Activated CD4-positive, CD25-positive, alpha-beta regulatory T cell treated with anti-CD3 and anti-CD28 coated beads, Interleukin-2, amount 50 U/mL, for 72 hours (primary cell): ENCODE results near the gene SARDH.
"Not testable (repeated sequence)": the region's sequence is repeated elsewhere in the genome, so short reads cannot be mapped to it uniquely, and the experiment has no call there.

Experiments
- DNase-seq: peaks from one replicate; pipeline ENCODE4 v3.0.0; 2021

Gene SARDH

DNA sequence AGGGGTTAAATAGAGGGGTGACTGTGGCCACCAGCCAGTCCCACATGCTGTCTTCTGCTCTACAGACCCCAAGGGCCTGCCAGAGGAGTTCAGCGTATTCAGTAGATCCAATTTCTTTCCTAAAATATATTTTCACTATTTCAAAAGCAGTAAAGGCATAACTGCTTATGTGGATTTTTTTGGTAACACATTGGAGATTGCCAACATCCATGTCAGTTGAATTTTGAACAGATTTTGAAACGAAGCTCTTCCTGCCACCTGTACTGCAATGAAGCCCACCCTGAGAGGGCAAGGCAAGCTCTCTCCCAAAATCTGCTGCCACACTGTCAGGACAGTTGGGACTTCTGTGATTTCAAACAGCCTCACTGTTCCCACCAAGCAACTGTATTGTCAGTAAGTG lies 37.1 kb upstream of the SARDH start:
- DNase-seq = no peak

GRCh38 chr9:133774799-133775198 lies 36.6 kb upstream of the SARDH start:
- DNase-seq = peak; percentile 12

- DNase-seq = peak; percentile 22
Measured at GRCh38 chr9:133773889-133774655, 35.9 kb upstream of the SARDH start.

DNA sequence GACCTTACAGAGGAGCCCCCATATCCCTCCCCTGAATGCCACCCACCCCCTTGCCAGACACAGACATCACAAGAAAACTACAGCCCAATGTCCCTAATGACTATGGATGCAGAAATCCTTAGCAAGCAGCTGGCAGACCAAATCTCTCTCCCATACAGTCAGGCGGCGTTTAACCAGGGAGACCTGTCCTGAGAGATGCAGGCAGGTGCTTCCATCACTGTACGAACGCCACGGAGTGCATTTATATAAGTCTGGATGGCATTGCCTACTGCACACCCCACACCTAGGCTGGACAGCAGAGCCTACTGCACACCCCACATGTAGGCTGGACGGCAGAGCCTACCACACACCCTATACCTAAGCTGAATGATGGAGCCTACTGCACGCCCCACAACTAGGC lies 34.4 kb upstream of the SARDH start:
- DNase-seq = peak; percentile 21

GRCh38 chr9:133771486-133772482 lies 33.6 kb upstream of the SARDH start:
- peak; percentile 23 for DNase-seq

DNA sequence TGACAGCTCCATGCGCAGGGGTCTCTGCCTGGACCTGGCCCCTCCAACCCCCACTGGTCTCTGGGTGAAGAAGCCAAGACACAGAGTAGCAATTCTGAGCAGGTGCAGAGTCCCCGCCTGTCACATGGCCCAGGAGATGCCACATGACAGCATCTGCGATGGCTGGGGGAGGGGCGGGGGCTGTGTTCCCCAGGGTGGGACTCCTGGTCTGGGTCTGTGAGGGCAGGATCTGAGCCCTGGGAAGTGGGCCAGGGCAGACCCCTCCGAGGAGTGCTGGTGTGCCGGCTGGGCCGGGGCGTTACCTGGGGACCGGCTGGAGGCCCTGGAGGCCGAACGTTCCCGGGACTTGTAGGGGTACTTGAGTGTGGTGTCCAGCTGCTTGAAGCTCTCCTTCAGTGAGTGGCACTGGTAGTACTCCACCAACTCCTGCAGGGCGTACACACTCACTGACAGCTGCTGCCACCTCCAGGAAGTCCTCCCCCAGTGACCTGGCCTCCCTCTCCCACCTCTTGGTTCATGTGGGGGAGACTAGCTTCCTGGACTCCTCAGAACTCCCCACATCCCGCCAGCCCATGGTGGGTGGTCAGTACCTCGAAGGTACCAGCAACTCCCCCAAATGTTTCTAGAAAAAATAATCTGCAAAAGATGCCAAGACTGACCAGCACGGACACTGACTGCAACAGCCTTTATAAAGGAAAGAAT lies 32.1 kb upstream of the SARDH start:
- peak; percentile 25 for DNase-seq

- peak; percentile 8 for DNase-seq
Measured at GRCh38 chr9:133769511-133770075, 31.4 kb upstream of the SARDH start.

- DNase-seq = peak; percentile 15
Measured at GRCh38 chr9:133768859-133769510, 30.8 kb upstream of the SARDH start.

DNA sequence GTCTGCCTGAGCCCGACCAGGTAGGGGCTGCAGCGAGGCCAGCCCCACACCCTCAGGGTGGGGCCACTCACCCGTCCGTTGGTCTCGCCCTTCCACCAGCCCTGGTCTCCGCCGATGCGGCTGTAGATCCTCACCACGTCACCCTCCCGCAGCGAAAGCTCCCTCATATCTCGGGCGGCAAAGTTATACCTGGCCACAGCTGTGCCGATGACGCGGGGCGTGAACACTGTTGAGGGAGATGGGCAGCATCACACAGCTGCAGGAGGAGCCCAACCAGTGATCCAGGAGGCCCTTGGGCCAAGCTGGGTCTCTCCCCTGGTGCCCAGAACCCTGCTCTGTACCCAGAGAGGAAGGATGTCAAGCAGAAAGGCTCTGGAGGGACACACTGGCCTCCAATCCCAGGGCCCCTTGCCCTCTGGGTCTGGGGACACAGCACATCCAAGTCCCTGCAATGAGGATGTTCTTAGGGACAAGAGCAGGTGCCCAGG lies 30.3 kb upstream of the SARDH start:
- DNase-seq = peak; percentile 21

DNA sequence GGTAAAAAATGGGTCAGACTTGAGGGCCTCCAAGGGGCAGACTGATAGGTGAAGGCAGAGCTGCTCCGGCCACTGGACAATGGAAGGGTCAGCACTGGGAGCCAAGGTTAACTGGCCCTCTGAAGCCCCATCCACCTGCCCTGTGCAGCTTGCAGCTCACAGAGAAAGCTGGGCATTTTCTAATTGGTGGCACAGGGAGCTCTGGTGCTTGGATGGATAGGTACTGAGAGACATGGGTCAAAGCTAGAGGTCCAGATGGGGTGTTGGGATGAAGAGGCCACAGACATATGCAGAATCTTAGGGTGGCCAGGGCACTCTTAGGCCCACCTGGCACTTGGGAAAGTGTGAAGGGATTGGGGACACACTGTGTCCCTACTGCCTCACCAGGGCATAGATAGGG lies 29.5 kb upstream of the SARDH start:
- DNase-seq = no peak

GRCh38 chr9:133767008-133767407 lies 28.9 kb upstream of the SARDH start:
- DNase-seq = no peak

DNA sequence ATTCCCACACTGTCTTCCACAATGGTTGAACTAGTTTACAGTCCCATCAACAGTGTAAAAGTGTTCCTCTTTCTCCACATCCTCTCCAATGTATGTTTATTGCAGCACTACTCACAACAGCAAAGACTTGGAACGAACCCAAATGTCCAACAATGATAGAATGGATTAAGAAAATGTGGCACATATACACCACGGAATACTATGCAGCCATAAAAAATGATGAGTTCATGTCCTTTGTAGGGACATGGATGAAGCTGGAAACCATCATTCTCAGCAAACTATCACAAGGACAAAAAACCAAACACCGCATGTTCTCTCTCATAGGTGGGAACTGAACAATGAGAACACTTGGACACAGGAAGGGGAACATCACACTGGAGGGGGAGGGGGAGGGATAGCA lies 28.1 kb upstream of the SARDH start:
- DNase-seq = not testable (repeated sequence)

DNA sequence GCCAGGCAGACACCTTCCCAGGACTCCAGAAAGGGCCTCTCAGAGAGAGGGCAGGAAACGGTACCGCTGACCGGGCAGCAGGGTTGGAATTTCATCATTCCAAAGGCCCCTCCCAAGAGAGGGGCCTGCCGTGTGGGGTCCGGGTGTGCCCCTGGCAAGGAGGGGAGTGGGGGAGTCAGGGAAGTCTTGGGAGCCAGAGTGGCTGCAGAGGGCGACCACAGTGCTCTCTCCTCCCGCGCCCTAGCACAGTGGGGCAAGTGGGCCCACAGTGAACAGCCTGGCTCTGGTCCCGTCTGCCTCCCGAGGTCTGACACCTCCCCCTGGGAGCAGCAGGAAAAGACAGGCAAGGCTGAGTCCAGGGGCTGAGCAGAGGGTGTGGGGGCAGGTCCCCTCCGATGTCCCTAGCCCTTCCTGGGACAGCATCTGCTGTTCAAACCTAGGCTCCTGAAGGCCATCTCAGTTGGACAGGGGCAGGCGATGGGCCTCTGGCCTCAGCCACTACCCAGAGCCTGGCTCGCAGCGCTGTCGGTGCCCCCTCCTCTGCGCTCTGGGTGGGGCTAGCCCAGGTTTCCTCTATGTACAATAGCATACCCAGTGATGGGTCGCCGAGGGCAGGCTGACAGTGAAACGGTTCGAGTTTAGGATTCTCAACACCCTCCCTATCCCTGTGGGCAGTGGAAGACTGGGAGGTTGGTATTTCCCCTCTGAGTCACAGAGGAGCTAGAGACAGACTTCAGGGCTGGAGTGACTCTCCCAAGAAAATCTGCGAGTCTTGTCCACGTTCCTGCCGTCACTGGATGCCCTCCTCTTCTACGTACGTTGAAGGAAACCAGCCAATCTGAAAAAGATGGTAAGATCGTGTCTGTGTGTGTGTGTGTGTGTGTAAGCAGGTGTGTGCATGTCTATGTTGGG lies 25.4 kb upstream of the SARDH start:
- peak; percentile 23 for DNase-seq

- DNase-seq = peak; percentile 21
Measured at GRCh38 chr9:133762488-133763271, 24.5 kb upstream of the SARDH start.

DNA sequence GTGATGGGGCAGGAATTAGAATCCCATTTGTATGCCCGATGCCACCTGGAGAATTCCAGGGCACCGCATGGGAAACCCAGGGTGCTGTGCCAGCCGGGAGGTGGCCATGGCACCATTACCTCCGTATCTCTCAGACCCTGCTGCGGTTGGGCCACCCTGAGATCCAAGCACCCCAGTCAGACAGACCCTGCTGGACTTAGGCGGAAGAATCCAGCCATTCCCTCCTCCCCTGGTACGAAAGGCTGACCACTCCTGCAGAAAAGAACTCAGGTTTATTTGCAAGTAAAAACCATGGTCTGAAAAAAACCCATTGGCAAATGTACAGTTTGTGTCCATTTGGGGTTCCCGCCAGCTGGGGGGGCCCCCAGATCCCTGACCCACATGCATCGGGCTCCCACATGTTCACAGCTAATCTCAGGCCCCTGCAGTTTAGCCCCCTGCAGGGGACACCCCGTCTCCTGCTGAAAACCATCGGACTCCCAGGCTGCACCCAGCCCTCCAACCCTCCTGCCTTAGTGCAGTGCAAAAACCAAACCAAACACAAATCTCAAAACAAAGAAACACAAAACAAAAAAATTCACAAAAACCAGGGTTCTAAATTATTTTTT lies 23.6 kb upstream of the SARDH start:
- peak; percentile 7 for DNase-seq

GRCh38 chr9:133760713-133761290 lies 22.6 kb upstream of the SARDH start:
- no peak for DNase-seq

- DNase-seq = no peak
Measured at GRCh38 chr9:133759946-133760345, 21.8 kb upstream of the SARDH start.

DNA sequence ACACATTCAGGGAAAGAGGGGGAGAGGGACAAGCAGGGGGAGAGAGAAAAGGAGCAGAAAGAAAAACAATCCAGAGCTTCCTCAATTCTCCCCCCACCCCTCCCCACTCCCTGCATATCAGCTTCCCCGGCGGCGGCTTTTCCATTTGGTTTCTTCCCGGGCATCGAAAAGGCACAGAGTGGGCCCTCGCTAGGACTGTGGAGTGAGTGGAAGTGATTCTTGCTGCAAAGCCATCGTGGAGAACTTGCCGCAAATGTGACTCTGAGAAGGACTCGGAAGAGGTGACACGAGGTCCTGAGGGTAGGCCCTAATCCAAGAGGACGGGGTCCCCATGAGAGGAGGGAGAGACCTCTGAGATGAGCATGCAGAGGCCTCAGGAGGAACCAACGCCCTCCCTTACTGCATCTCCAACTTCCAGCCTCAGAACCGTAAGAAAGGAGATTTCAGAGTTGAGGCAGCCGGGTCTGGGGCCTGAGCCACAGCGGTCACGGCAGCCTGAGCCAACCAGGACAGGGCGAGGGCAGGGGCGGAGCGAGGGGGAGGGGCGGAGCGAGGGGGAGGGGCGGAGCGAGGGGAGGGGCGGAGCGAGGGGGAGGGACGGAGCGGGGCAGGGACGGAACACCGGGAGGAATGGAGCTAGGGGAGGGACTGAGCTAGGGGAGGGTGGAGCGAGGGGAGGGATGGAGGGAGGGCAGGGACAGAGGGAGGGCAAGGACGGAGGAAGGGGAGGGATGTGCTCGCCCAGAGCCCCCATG lies 21.2 kb upstream of the SARDH start:
- peak; percentile 9 for DNase-seq

GRCh38 chr9:133758228-133758627 lies 20.1 kb upstream of the SARDH start:
- no peak for DNase-seq
